Epidermal melanocyte (primary cell): Measurements from ENCODE around the gene ZER1.
A peak's percentile ranks its signal among the peaks of the same experiment; 100 is the strongest.

Source experiments
- DNase-seq: peaks from one replicate; pipeline ENCODE4 v3.0.0; 2011; ENCODE audit warnings: low spot score; ENCODE audit not compliant: insufficient read length

Gene ZER1

GRCh38 chr9:128742401-128742800 lies 29.3 kb downstream of the ZER1 start:
- DNase-seq = no peak

GRCh38 chr9:128735373-128735772 lies 36.4 kb downstream of the ZER1 start:
- DNase-seq = no peak

- peak; percentile 74 for DNase-seq
Measured at GRCh38 chr9:128733256-128733655, 38.5 kb downstream of the ZER1 start.

GRCh38 chr9:128732576-128732975 lies 39.2 kb downstream of the ZER1 start:
- no peak for DNase-seq

- DNase-seq = no peak
Measured at GRCh38 chr9:128731691-128732090, 40.0 kb downstream of the ZER1 start.

- DNase-seq = no peak
Measured at GRCh38 chr9:128731093-128731492, 40.6 kb downstream of the ZER1 start.

- no peak for DNase-seq
Measured at GRCh38 chr9:128729766-128730517, 41.8 kb downstream of the ZER1 start.

GRCh38 chr9:128729302-128729701 lies 42.4 kb downstream of the ZER1 start:
- no peak for DNase-seq

GRCh38 chr9:128728298-128728697 lies 43.4 kb downstream of the ZER1 start:
- no peak for DNase-seq

GRCh38 chr9:128727640-128728248 lies 44.0 kb downstream of the ZER1 start:
- DNase-seq = no peak

- peak; percentile 50 for DNase-seq
Measured at GRCh38 chr9:128724744-128725211, 46.9 kb downstream of the ZER1 start.

GRCh38 chr9:128723866-128724743 lies 47.6 kb downstream of the ZER1 start, which contains the start of gene ZDHHC12:
Gene ZDHHC12 (minus strand): TSS chr9:128724127. CDS start chr9:128724093, 34 bp downstream.
- peak; percentile 99 for DNase-seq

- no peak for DNase-seq
Measured at GRCh38 chr9:128723352-128723865, 48.3 kb downstream of the ZER1 start.

GRCh38 chr9:128722380-128723351 lies 49.1 kb downstream of the ZER1 start:
- no peak for DNase-seq

GRCh38 chr9:128721487-128722010 lies 50.2 kb downstream of the ZER1 start:
- no peak for DNase-seq

GRCh38 chr9:128720841-128721486 lies 50.8 kb downstream of the ZER1 start:
- DNase-seq = no peak

GRCh38 chr9:128719919-128720605 lies 51.7 kb downstream of the ZER1 start:
- no peak for DNase-seq

GRCh38 chr9:128718475-128718874 lies 53.3 kb downstream of the ZER1 start:
- no peak for DNase-seq

GRCh38 chr9:128718047-128718446 lies 53.7 kb downstream of the ZER1 start:
- DNase-seq = no peak
